Spleen (tissue), 11 donors: ENCODE measurements around the gene LRCH1. TPM values are rescaled to one million over a fixed set of nuclear protein-coding genes. Genes with fewer than 3 reads are reported as not detected.
A peak's percentile ranks its signal among the peaks of the same experiment; 100 is the strongest.

Experiments used
- DNase-seq: peaks from one replicate; pipeline ENCODE4 v3.0.0-alpha.2; 2020
- H3K27ac ChIP-seq, 8 donors: fragments of 200-600 bp; sonication (generic) in 7 of 8; 1 replicate in 4 of 8; 2 replicates in 4 of 8; pipeline versions ENCODE4 v1.5.0 to v1.8.0; 2016 to 2021; ENCODE audit warnings: inconsistent platforms in 4 of 8, mild to moderate bottlenecking in 4 of 8, moderate library complexity in 1 of 8
- H3K27me3 ChIP-seq, 7 donors: fragments of 200-600 bp; sonication (generic) in 6 of 7; replicated peaks in 1 of 7; 1 replicate in 4 of 7; 2 replicates in 3 of 7; pipeline versions ENCODE4 v1.5.0 to v1.8.0; 2016 to 2021; ENCODE audit warnings: inconsistent platforms in 3 of 7, mild to moderate bottlenecking in 1 of 7
- H3K36me3 ChIP-seq, 6 donors: fragments of 200-600 bp; sonication (generic) in 5 of 6; 1 replicate in 4 of 6; 2 replicates in 2 of 6; pipeline versions ENCODE4 v1.5.0 to v1.8.0; 2016 to 2021; ENCODE audit warnings: inconsistent platforms in 2 of 6
- H3K4me1 ChIP-seq, 6 donors: fragments of 200-600 bp; sonication (generic) in 5 of 6; 1 replicate in 3 of 6; 2 replicates in 3 of 6; pipeline versions ENCODE4 v1.5.0 to v1.8.0; 2016 to 2021; ENCODE audit warnings: inconsistent platforms in 3 of 6
- H3K4me3 ChIP-seq, 8 donors: fragments of 200-600 bp; sonication (generic) in 7 of 8; 1 replicate in 4 of 8; 2 replicates in 4 of 8; pipeline versions ENCODE4 v1.5.0 to v1.8.0; 2016 to 2021; ENCODE audit warnings: inconsistent platforms in 4 of 8, mild to moderate bottlenecking in 4 of 8, moderate library complexity in 2 of 8
- H3K9me3 ChIP-seq, 8 donors: fragments of 200-600 bp; sonication (generic) in 7 of 8; 1 replicate in 4 of 8; 2 replicates in 4 of 8; pipeline versions ENCODE4 v1.5.0 to v1.8.0; 2016 to 2021; ENCODE audit warnings: inconsistent platforms in 4 of 8
- CTCF ChIP-seq, 11 experiments: fragments of 200-600 bp in 7 of 11; fragments of 450-650 bp in 4 of 11; sonication (generic) in 4 of 11; IDR thresholded peaks in 8 of 11; conservative IDR thresholded peaks in 3 of 11; 1 replicate in 7 of 11; 2 replicates in 4 of 11; pipeline versions ENCODE4 v1.4.0 to v1.8.0; 2016 to 2021; ENCODE audit warnings: antibody characterized with exemption in 11 of 11, inconsistent platforms in 4 of 11, mild to moderate bottlenecking in 1 of 11
- POLR2A ChIP-seq, 3 donors: fragments of 450-650 bp; IDR thresholded peaks; one replicate each; pipeline ENCODE4 v1.5.1; 2017; ENCODE audit warnings: antibody characterized with exemption in 3 of 3, mild to moderate bottlenecking in 1 of 3
- POLR2AphosphoS5 ChIP-seq, 3 donors: sonication (generic); formaldehyde crosslinking; IDR thresholded peaks; one replicate each; pipeline ENCODE4 v1.5.1; 2017; ENCODE audit warnings: antibody characterized with exemption in 3 of 3
- WGBS, 5 donors: extraction: QIAGEN DNeasy Blood & Tissue Kit in 3 of 5; methylation state at CpG; one replicate each; pipeline versions ENCODE4 v1.1.5 to v1.1.7; 2013 to 2018; 5-methylcytosine and 5-hydroxymethylcytosine counted together
- intact Hi-C: fragments of 100-400 bp; cut with DNase I; formaldehyde crosslinking; loops from one replicate; pipeline ENCODE4 v1.15.0; 2023; ENCODE audit warnings: low total_unique reads
- polyA plus RNA-seq, 3 donors: library from polyadenylated mRNA; stranded (reverse); fragments of 200-250 nt; gene quantifications; one replicate each; pipeline ENCODE4 v1.2.1, GENCODE V29; 2013
- total RNA-seq, 7 donors: library from RNA; depleted of rRNA in 3 of 7; stranded (reverse); fragments of >200 nt in 3 of 7; fragmentation: NEBNext Ultra II Directional in 4 of 7; extraction: Animal tissue kit (Norgen Biotek cat#: 25700) in 4 of 7; gene quantifications; one replicate each; pipeline versions ENCODE4 v1.1.0 to v1.2.1, GENCODE V29; 2016 to 2021
- donor health status: healthy with polysubstance abuse.
- donor health status: DM: no; HTN: no; CAD: no; lungs with moderate emphysema.
- donor health status: DM: no; HTN: no; CAD: no.
- donor health status: Bipolar disorder and iron deficiency.
- donor health status: healthy.
- donor health status: DM: no; HTN: no; CAD: no.
- donor health status: DM: yes; HTN: yes; CAD: no.

Gene LRCH1
- total and polyA plus RNA-seq, 10 donors = 7.4 to 41.6 (median 34.6) TPM

DNA sequence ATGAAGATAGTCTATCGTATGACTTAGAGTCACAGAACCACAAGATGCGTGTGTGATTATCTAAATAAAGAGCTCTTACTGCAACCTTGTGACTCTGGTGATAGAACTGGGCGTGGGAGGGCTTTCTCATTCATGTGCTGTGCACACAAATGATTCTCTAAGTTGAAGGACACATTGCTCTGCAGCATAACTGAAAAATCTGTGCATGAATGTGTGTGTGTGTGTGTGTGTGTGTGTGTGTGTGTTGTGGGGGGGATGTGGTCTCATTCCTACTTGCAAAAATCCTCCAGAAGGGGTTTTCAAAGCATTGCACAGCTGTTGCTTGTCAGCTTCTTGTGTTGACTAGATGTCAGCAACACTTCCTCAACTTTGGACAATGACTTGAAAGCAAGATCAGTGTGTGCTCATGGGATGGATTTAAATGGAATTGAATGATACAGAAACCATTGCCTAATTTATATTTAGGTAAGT is 22.4 kb downstream of the LRCH1 start:
- Histone ChIP-seq H3K27ac (peak overlapping the region in 3 of 8 donors; percentile 10 to 39 (median 28)), H3K4me3 (no peak overlapping the region), H3K36me3 (no peaks in the 10 kb centered on the region), H3K27me3 (no peaks in the 10 kb centered on the region), H3K4me1 (peaks cover 54 to 99% (median 75%) of the 10 kb centered on the region in 6 donors), H3K9me3 (no peaks in the 10 kb centered on the region)
- intact Hi-C loops = no loop called here
- WGBS, 5 donors = 44 to 62% (median 53%) methylated on average over 3 of the region's 3 CpGs
- DNase-seq = no peak
- no peak for TF ChIP-seq POLR2A (IDR thresholded peaks at IDR 0.05)
- no peak for TF ChIP-seq CTCF (IDR thresholded peaks at IDR 0.05 in 8 of 11, conservative IDR thresholded peaks at IDR 0.05 in 3 of 11)
- no peak for TF ChIP-seq POLR2AphosphoS5 (IDR thresholded peaks at IDR 0.05)

DNA sequence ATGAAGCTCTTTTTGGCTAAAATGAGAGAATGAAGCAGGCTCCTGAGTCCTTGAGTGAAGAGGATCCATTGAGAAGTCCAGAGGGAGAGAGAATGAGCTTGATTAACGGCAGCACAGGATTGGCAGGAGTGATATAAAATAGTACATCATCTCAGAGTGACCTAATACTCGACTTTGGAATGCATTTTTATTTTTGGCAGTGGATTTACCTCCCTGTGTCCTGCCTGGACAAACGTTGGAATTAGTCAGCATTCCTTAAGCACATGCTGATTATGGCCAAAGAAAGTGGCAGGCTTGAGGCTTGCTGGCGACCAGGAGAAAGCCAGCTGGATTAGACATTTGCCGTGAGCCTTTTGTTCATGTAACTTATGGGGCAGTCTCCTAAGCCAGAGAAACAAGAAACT is 22.9 kb downstream of the LRCH1 start:
- Histone ChIP-seq H3K4me3 (no peak overlapping the region), H3K27ac (peak overlapping the region in 5 of 8 donors; percentile 1 to 39 (median 21)), H3K4me1 (peaks cover 52 to 99% (median 77%) of the 10 kb centered on the region in 6 donors), H3K27me3 (no peaks in the 10 kb centered on the region), H3K9me3 (no peaks in the 10 kb centered on the region), H3K36me3 (no peaks in the 10 kb centered on the region)
- no peak for DNase-seq
- peak in 1 of 3 donors; percentile 7 for TF ChIP-seq POLR2AphosphoS5 (IDR thresholded peaks at IDR 0.05)
- TF ChIP-seq CTCF (IDR thresholded peaks at IDR 0.05 in 8 of 11, conservative IDR thresholded peaks at IDR 0.05 in 3 of 11) = no peak
- no peak for TF ChIP-seq POLR2A (IDR thresholded peaks at IDR 0.05)
- intact Hi-C loops = no loop called here
- 63 to 76% (median 68%) methylated on average over 5 of the region's 5 CpGs for WGBS, 5 donors

- H3K4me3 ChIP-seq = no peak overlapping the region
- H3K27me3 ChIP-seq = no peaks in the 10 kb centered on the region
- peaks cover 45 to 99% (median 75%) of the 10 kb centered on the region in 6 donors for H3K4me1 ChIP-seq
- 87 to 99% (median 92%) methylated on average over 5 of the region's 5 CpGs for WGBS, 5 donors
- peak overlapping the region in 1 of 8 donors; percentile 0 for H3K27ac ChIP-seq
- intact Hi-C loops = no loop called here
- no peaks in the 10 kb centered on the region for H3K36me3 ChIP-seq
- H3K9me3 ChIP-seq = no peaks in the 10 kb centered on the region
- DNase-seq = no peak
- TF ChIP-seq CTCF (IDR thresholded peaks at IDR 0.05 in 8 of 11, conservative IDR thresholded peaks at IDR 0.05 in 3 of 11) (no peak), POLR2AphosphoS5 (IDR thresholded peaks at IDR 0.05) (no peak), POLR2A (IDR thresholded peaks at IDR 0.05) (no peak)
These were observed 23.8 kb downstream of the LRCH1 start for GRCh38 chr13:46576762-46577161.

- H3K36me3 ChIP-seq = no peaks in the 10 kb centered on the region
- H3K4me3 ChIP-seq = peak overlapping the region in 1 of 8 donors; percentile 17
- DNase-seq = no peak
- no peak for TF ChIP-seq POLR2AphosphoS5 (IDR thresholded peaks at IDR 0.05)
- TF ChIP-seq CTCF (IDR thresholded peaks at IDR 0.05 in 8 of 11, conservative IDR thresholded peaks at IDR 0.05 in 3 of 11) = no peak
- TF ChIP-seq POLR2A (IDR thresholded peaks at IDR 0.05) = no peak
- H3K4me1 ChIP-seq = peaks cover 36 to 95% (median 68%) of the 10 kb centered on the region in 6 donors
- H3K27ac ChIP-seq = peak overlapping the region in 5 of 8 donors; percentile 1 to 47 (median 10)
- H3K9me3 ChIP-seq = no peaks in the 10 kb centered on the region
- intact Hi-C loops = no loop called here
- WGBS, 5 donors = 36 to 54% (median 43%) methylated on average over 10 of the region's 10 CpGs
- no peaks in the 10 kb centered on the region for H3K27me3 ChIP-seq
These were observed 25.0 kb downstream of the LRCH1 start for GRCh38 chr13:46577696-46578589.
